GM21529 (cell line): Measurements from ENCODE around the gene ACTN4.
A peak's percentile ranks its signal among the peaks of the same experiment; 100 is the strongest.
"Not testable (repeated sequence)": the region's sequence is repeated elsewhere in the genome, so short reads cannot be mapped to it uniquely, and the experiment has no call there.

Source experiments
- ATAC-seq: cut with Tn5 transposase; IDR thresholded peaks from one replicate; pipeline ENCODE4 v1.9.1; 2021; ENCODE audit not compliant: unreplicated experiment

Gene ACTN4

GRCh38 chr19:38761884-38762389 is 114.5 kb downstream of the ACTN4 start:
- not testable (repeated sequence) for ATAC-seq

GRCh38 chr19:38763795-38764220 is 116.4 kb downstream of the ACTN4 start:
- no peak for ATAC-seq

- no peak for ATAC-seq
Observed at GRCh38 chr19:38765214-38765613, 117.8 kb downstream of the ACTN4 start.

GRCh38 chr19:38766276-38767047 is 119.0 kb downstream of the ACTN4 start:
- ATAC-seq, result no peak

- ATAC-seq, result no peak
Observed at GRCh38 chr19:38769635-38770211, 122.3 kb downstream of the ACTN4 start.

- peak; percentile 16 for ATAC-seq
Observed at GRCh38 chr19:38770228-38770948, 122.9 kb downstream of the ACTN4 start.

- peak; percentile 80 for ATAC-seq
Observed at GRCh38 chr19:38770949-38771275, 123.5 kb downstream of the ACTN4 start.

- ATAC-seq, result not testable (repeated sequence)
Observed at GRCh38 chr19:38771569-38771968, 124.1 kb downstream of the ACTN4 start.

- ATAC-seq, result no peak
Observed at GRCh38 chr19:38773469-38774177, 126.2 kb downstream of the ACTN4 start, which contains the start of gene LGALS7. LGALS7 (minus strand) TSS chr19:38773517; CDS start chr19:38773492, 25 bp downstream.

GRCh38 chr19:38774181-38774950 is 126.9 kb downstream of the ACTN4 start:
- ATAC-seq, result no peak

- no peak for ATAC-seq
Observed at GRCh38 chr19:38778733-38779132, 131.3 kb downstream of the ACTN4 start.

GRCh38 chr19:38780443-38780842 is 133.0 kb downstream of the ACTN4 start:
- no peak for ATAC-seq

GRCh38 chr19:38781058-38781457 is 133.6 kb downstream of the ACTN4 start:
- no peak for ATAC-seq
